ENCODE measurements around the gene FAM47E.

GRCh38 chr4:76240236-76240635 is 11.3 kb upstream of the FAM47E start:
- TF ChIP-seq RXRA (IDR thresholded peaks at IDR 0.05), result no peak
- TF ChIP-seq CTCF (IDR thresholded peaks at IDR 0.05; ENCODE audit: low read depth, low read length, missing input control), result no peak
- TF ChIP-seq EGR1 (IDR thresholded peaks at IDR 0.05; ENCODE audit: low read depth in 2 of 2), result no peak
- TF ChIP-seq HNF4G (IDR thresholded peaks at IDR 0.05), result no peak
- TF ChIP-seq JUND (IDR thresholded peaks at IDR 0.05), result no peak
- TF ChIP-seq FOXA1 (IDR thresholded peaks at IDR 0.05), result no peak
- TF ChIP-seq RAD21 (IDR thresholded peaks at IDR 0.05), result no peak
- no peak for TF ChIP-seq SP1 (IDR thresholded peaks at IDR 0.05)
- no peak for TF ChIP-seq TAF1 (conservative IDR thresholded peaks at IDR 0.05)
- no peak for TF ChIP-seq ATF3 (IDR thresholded peaks at IDR 0.05)
- TF ChIP-seq ZBTB33 (IDR thresholded peaks at IDR 0.05), result no peak

All from liver (tissue), 3 donors.